WI38 (cell line): ENCODE measurements around the gene TMEM255B.

ENCODE experiments used
- H3K4me3 ChIP-seq: 2 replicates; pipeline ENCODE4 v1.5.1; 2011; ENCODE audit warnings: low read depth, mild to moderate bottlenecking, control low read depth, low read length
- CTCF ChIP-seq: IDR thresholded peaks from 2 replicates; pipeline ENCODE4 v1.5.1; 2012; ENCODE audit warnings: low read depth, mild to moderate bottlenecking, control low read depth, low read length

The TMEM255B gene

GRCh38 chr13:113774177-113775107 is 15.4 kb downstream of the TMEM255B start:
- no peak overlapping the region for H3K4me3 ChIP-seq
- TF ChIP-seq CTCF = no peak

GRCh38 chr13:113775451-113776145 is 16.6 kb downstream of the TMEM255B start:
- TF ChIP-seq CTCF = no peak

GRCh38 chr13:113776231-113777125 is 17.5 kb downstream of the TMEM255B start:
- TF ChIP-seq CTCF = no peak
- no peak overlapping the region for H3K4me3 ChIP-seq

More at GRCh38 chr13:113775451-113776145, 16.6 kb downstream of the TMEM255B start:
- no peak overlapping the region for H3K4me3 ChIP-seq

GRCh38 chr13:113777311-113778260 is 18.6 kb downstream of the TMEM255B start:
- no peak overlapping the region for H3K4me3 ChIP-seq
- TF ChIP-seq CTCF = no peak

DNA sequence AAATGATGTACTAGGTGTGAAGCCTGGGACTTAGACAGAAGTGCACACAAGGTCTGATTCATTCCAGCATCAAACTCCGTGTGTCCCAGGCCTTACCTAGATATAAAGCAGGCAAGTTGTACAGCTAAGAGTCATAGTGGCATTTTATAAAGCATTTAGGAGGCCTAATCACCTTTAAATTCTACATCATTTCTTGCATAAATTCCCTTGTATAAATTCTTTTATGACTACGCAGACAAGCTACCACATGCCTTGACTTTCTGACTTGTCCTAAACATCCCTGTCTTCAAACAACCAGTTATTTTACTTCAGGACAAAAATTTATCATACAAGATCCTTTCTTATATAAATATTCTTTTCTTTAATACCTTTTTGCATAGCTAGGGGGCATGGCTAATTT is 22.5 kb downstream of the TMEM255B start:
- no peak for TF ChIP-seq CTCF
- no peak overlapping the region for H3K4me3 ChIP-seq

- H3K4me3 ChIP-seq = no peak overlapping the region
- TF ChIP-seq CTCF = no peak
Measured at GRCh38 chr13:113782472-113782871, 23.4 kb downstream of the TMEM255B start.
